Bronchial epithelial cell (primary cell): Measurements from ENCODE around the gene SMARCB1. TPM values are rescaled to one million over a fixed set of nuclear protein-coding genes. Genes with fewer than 3 reads are reported as not detected.

Experiments used
- DNase-seq: peaks from one replicate; pipeline ENCODE4 v3.0.0-alpha.2; 2010; ENCODE audit warnings: low read depth
- FAIRE-seq: peaks from 2 replicates; lab custom pipeline; 2011; peaks lifted over from hg19 to GRCh38; lab: Jason Lieb, UNC
- H3K27me3 ChIP-seq: 2 replicates; pipeline ENCODE4 v1.5.1; 2011; ENCODE audit warnings: low read length; ENCODE audit not compliant: control insufficient read depth, insufficient read depth
- H3K36me3 ChIP-seq: 2 replicates; pipeline ENCODE4 v1.5.1; 2011; ENCODE audit warnings: low read length; ENCODE audit not compliant: control insufficient read depth, insufficient read depth
- H3K4me3 ChIP-seq: 2 replicates; pipeline ENCODE4 v1.5.1; 2011; ENCODE audit warnings: mild to moderate bottlenecking, low read depth, low read length, control low read depth
- CTCF ChIP-seq: IDR thresholded peaks from 2 replicates; pipeline ENCODE4 v1.5.1; 2011; ENCODE audit warnings: mild to moderate bottlenecking, moderate library complexity, low read length, control low read depth, inconsistent platforms; ENCODE audit not compliant: insufficient read depth, severe bottlenecking
- total RNA-seq: library from RNA; depleted of rRNA; stranded (reverse); fragments of >200 nt; gene quantifications from 2 replicates; pipeline ENCODE4 v1.2.1, GENCODE V29; 2014

Gene SMARCB1
- total RNA-seq, 1 donor from 2014 or later, result 19.5 TPM

GRCh38 chr22:23779083-23779482, 7.7 kb upstream of the SMARCB1 start:
- H3K27me3 ChIP-seq, result peaks cover 3% of the 10 kb centered on the region

GRCh38 chr22:23779731-23780130, 7.0 kb upstream of the SMARCB1 start:
- no peak overlapping the region for H3K4me3 ChIP-seq
- FAIRE-seq (peak; percentile 43), DNase-seq (no peak)
- TF ChIP-seq CTCF, result no peak
- H3K27me3 ChIP-seq, result no peaks in the 10 kb centered on the region
- no peaks in the 10 kb centered on the region for H3K36me3 ChIP-seq

More at GRCh38 chr22:23779083-23779482, 7.7 kb upstream of the SMARCB1 start:
- Histone ChIP-seq H3K4me3 (no peak overlapping the region), H3K36me3 (no peaks in the 10 kb centered on the region)
- DNase-seq (no peak), FAIRE-seq (no peak)
- TF ChIP-seq CTCF, result no peak

- Histone ChIP-seq H3K4me3 (no peak overlapping the region), H3K27me3 (no peaks in the 10 kb centered on the region), H3K36me3 (no peaks in the 10 kb centered on the region)
- FAIRE-seq, result no peak
- DNase-seq, result no peak
- no peak for TF ChIP-seq CTCF
Observed at GRCh38 chr22:23780146-23780748, 6.5 kb upstream of the SMARCB1 start.

GRCh38 chr22:23781065-23781464, 5.7 kb upstream of the SMARCB1 start:
- DNase-seq, result no peak
- H3K4me3 ChIP-seq, result no peak overlapping the region
- FAIRE-seq, result no peak
- no peak for TF ChIP-seq CTCF
- H3K27me3 ChIP-seq, result no peaks in the 10 kb centered on the region
- no peaks in the 10 kb centered on the region for H3K36me3 ChIP-seq

- no peak overlapping the region for H3K4me3 ChIP-seq
- FAIRE-seq (peak; percentile 73), DNase-seq (peak; percentile 66)
- no peaks in the 10 kb centered on the region for H3K36me3 ChIP-seq
- H3K27me3 ChIP-seq, result no peaks in the 10 kb centered on the region
- no peak for TF ChIP-seq CTCF
Observed at GRCh38 chr22:23781511-23782183, 5.1 kb upstream of the SMARCB1 start.

GRCh38 chr22:23782252-23782651, 4.5 kb upstream of the SMARCB1 start:
- Histone ChIP-seq H3K4me3 (no peak overlapping the region), H3K27me3 (no peaks in the 10 kb centered on the region), H3K36me3 (no peaks in the 10 kb centered on the region)
- TF ChIP-seq CTCF, result no peak
- DNase-seq, result no peak
- FAIRE-seq, result no peak
